NCI-H510A (cell line): ENCODE results near the gene CSNK1G1.
"Not testable (repeated sequence)": the region's sequence is repeated elsewhere in the genome, so short reads cannot be mapped to it uniquely, and the experiment has no call there.

Source experiments
- DNase-seq: peaks from one replicate; lab custom pipeline; 2025; lab: John Stamatoyannopoulos, UW

CSNK1G1 gene

GRCh38 chr15:64133623-64134344 is 222.2 kb downstream of the CSNK1G1 start:
- DNase-seq: no peak

- no peak for DNase-seq
These were observed 223.8 kb downstream of the CSNK1G1 start for GRCh38 chr15:64132217-64132616.

GRCh38 chr15:64131547-64131946 is 224.4 kb downstream of the CSNK1G1 start:
- DNase-seq: no peak

GRCh38 chr15:64130159-64130558 is 225.8 kb downstream of the CSNK1G1 start:
- DNase-seq: no peak

- no peak for DNase-seq
These were observed 228.3 kb downstream of the CSNK1G1 start for GRCh38 chr15:64127521-64128270.

GRCh38 chr15:64125978-64126377 is 230.0 kb downstream of the CSNK1G1 start:
- no peak for DNase-seq

- no peak for DNase-seq
These were observed 233.0 kb downstream of the CSNK1G1 start for GRCh38 chr15:64122936-64123351.

- DNase-seq: no peak
These were observed 233.5 kb downstream of the CSNK1G1 start for GRCh38 chr15:64122444-64122843.

GRCh38 chr15:64121614-64122013 is 234.4 kb downstream of the CSNK1G1 start:
- DNase-seq: no peak

- DNase-seq: not testable (repeated sequence)
These were observed 235.7 kb downstream of the CSNK1G1 start for GRCh38 chr15:64120322-64120721.

GRCh38 chr15:64117759-64118487 is 238.1 kb downstream of the CSNK1G1 start:
- DNase-seq: no peak
